Stimulated activated CD8-positive, alpha-beta memory T cell treated with anti-CD3 and anti-CD28 coated beads, Interleukin-12 subunit alpha, Interleukin-12 subunit beta, amount 100 ng/mL, for 4 hours (primary cell): ENCODE measurements around the gene MFSD6.

Experiments
- DNase-seq: peaks from one replicate; pipeline ENCODE4 v3.0.0-alpha.2; 2020; ENCODE audit warnings: low read depth

MFSD6 gene

GRCh38 chr2:190440113-190440512, 32.0 kb downstream of the MFSD6 start:
- DNase-seq: no peak

- no peak for DNase-seq
These were observed 33.4 kb downstream of the MFSD6 start for GRCh38 chr2:190441564-190441963.

GRCh38 chr2:190443055-190443454, 34.9 kb downstream of the MFSD6 start:
- DNase-seq: no peak

GRCh38 chr2:190443778-190444481, 35.8 kb downstream of the MFSD6 start:
- no peak for DNase-seq

- DNase-seq: no peak
These were observed 36.8 kb downstream of the MFSD6 start for GRCh38 chr2:190444976-190445375.

GRCh38 chr2:190446193-190446592, 38.0 kb downstream of the MFSD6 start:
- DNase-seq: no peak

GRCh38 chr2:190446750-190447516, 38.8 kb downstream of the MFSD6 start:
- DNase-seq: no peak

- DNase-seq: no peak
These were observed 39.6 kb downstream of the MFSD6 start for GRCh38 chr2:190447766-190448165.

- no peak for DNase-seq
These were observed 41.8 kb downstream of the MFSD6 start for GRCh38 chr2:190449925-190450324.

- no peak for DNase-seq
These were observed 42.2 kb downstream of the MFSD6 start for GRCh38 chr2:190450363-190450762.

GRCh38 chr2:190451561-190452176, 43.5 kb downstream of the MFSD6 start:
- DNase-seq: no peak

GRCh38 chr2:190452433-190452832, 44.3 kb downstream of the MFSD6 start:
- no peak for DNase-seq

- DNase-seq: no peak
These were observed 46.6 kb downstream of the MFSD6 start for GRCh38 chr2:190454795-190455194.

GRCh38 chr2:190455358-190456095, 47.4 kb downstream of the MFSD6 start:
- no peak for DNase-seq

GRCh38 chr2:190456833-190457232, 48.7 kb downstream of the MFSD6 start:
- DNase-seq: no peak

GRCh38 chr2:190457256-190457655, 49.1 kb downstream of the MFSD6 start:
- DNase-seq: no peak

- DNase-seq: no peak
These were observed 50.4 kb downstream of the MFSD6 start for GRCh38 chr2:190458352-190459107.

GRCh38 chr2:190459881-190460280, 51.7 kb downstream of the MFSD6 start:
- no peak for DNase-seq

GRCh38 chr2:190460487-190460886, 52.3 kb downstream of the MFSD6 start:
- no peak for DNase-seq

GRCh38 chr2:190462181-190462580, 54.0 kb downstream of the MFSD6 start:
- DNase-seq: no peak

GRCh38 chr2:190462611-190463010, 54.5 kb downstream of the MFSD6 start:
- DNase-seq: no peak

GRCh38 chr2:190465060-190465459, 56.9 kb downstream of the MFSD6 start:
- DNase-seq: no peak
